Fibroblast of lung (primary cell): ENCODE measurements around the gene AP2B1. TPM values are rescaled to one million over a fixed set of nuclear protein-coding genes. Genes with fewer than 3 reads are reported as not detected.
A peak's percentile ranks its signal among the peaks of the same experiment; 100 is the strongest.
"Not testable (repeated sequence)": the region's sequence is repeated elsewhere in the genome, so short reads cannot be mapped to it uniquely, and the experiment has no call there.

Source experiments
- DNase-seq, 2 donors: peaks; one replicate each; pipeline versions ENCODE4 v3.0.0 to v3.0.0-alpha.2; 2010; ENCODE audit warnings: low read depth in 2 of 2
- H2AFZ ChIP-seq: 2 replicates; pipeline ENCODE4 v1.5.1; 2012; ENCODE audit warnings: low read length, control low read depth, inconsistent platforms
- H3K27ac ChIP-seq: 2 replicates; pipeline ENCODE4 v1.5.1; 2011; ENCODE audit warnings: low read length, control low read depth; ENCODE audit not compliant: insufficient read depth
- H3K27me3 ChIP-seq: 2 replicates; pipeline ENCODE4 v1.5.1; 2011; ENCODE audit warnings: mild to moderate bottlenecking, low read length; ENCODE audit not compliant: control insufficient read depth, insufficient read depth
- H3K36me3 ChIP-seq: 2 replicates; pipeline ENCODE4 v1.5.1; 2011; ENCODE audit warnings: low read length; ENCODE audit not compliant: control insufficient read depth, insufficient read depth
- H3K4me1 ChIP-seq: 2 replicates; pipeline ENCODE4 v1.5.1; 2011; ENCODE audit warnings: low read length; ENCODE audit not compliant: control insufficient read depth, insufficient read depth; ENCODE audit errors: extremely low read depth
- H3K4me2 ChIP-seq: 2 replicates; pipeline ENCODE4 v1.5.1; 2011; ENCODE audit warnings: low read length, control low read depth; ENCODE audit not compliant: insufficient read depth; ENCODE audit errors: extremely low read depth
- H3K4me3 ChIP-seq, 4 experiments: fragments of 200-600 bp in 1 of 4; sonication (generic) in 1 of 4; replicated peaks in 1 of 4; 2 replicates each; pipeline ENCODE4 v1.5.1; 2011 to 2016; ENCODE audit warnings: low read length in 4 of 4, low read depth in 3 of 4, mild to moderate bottlenecking in 3 of 4, control low read depth in 2 of 4, inconsistent platforms in 1 of 4, mixed read lengths in 1 of 4; ENCODE audit not compliant: insufficient read depth in 1 of 4; ENCODE audit errors: control extremely low read depth in 1 of 4
- H3K79me2 ChIP-seq: 2 replicates; pipeline ENCODE4 v1.5.1; 2012; ENCODE audit warnings: mild to moderate bottlenecking, low read length, inconsistent platforms; ENCODE audit not compliant: control insufficient read depth, insufficient read depth
- H3K9ac ChIP-seq: 2 replicates; pipeline ENCODE4 v1.5.1; 2011; ENCODE audit warnings: mild to moderate bottlenecking, low read length, control low read depth; ENCODE audit not compliant: insufficient read depth
- H3K9me3 ChIP-seq: 2 replicates; pipeline ENCODE4 v1.5.1; 2012; ENCODE audit warnings: low read depth, low read length; ENCODE audit not compliant: control insufficient read depth, insufficient read depth
- H4K20me1 ChIP-seq: 2 replicates; pipeline ENCODE4 v1.5.1; 2011; ENCODE audit warnings: low read length; ENCODE audit not compliant: control insufficient read depth, insufficient read depth; ENCODE audit errors: extremely low read depth
- EZH2 ChIP-seq: IDR thresholded peaks from 2 replicates; pipeline ENCODE4 v1.5.1; 2012; ENCODE audit warnings: low read length, control low read depth, mild to moderate bottlenecking; ENCODE audit errors: missing control alignments
- polyA plus RNA-seq, 2 donors: library from polyadenylated mRNA; depleted of rRNA in 1 of 2; stranded (reverse) in 1 of 2; unstranded in 1 of 2; fragments of >200 nt; gene quantifications; 2 replicates each; pipeline ENCODE4 v1.2.1, GENCODE V29; 2011 to 2012; ENCODE audit warnings: missing spikeins in 1 of 2
- total RNA-seq: library from RNA; depleted of rRNA; stranded (reverse); fragments of >200 nt; gene quantifications from 2 replicates; pipeline ENCODE4 v1.2.1, GENCODE V29; 2014
- TF ChIP-seq, protein P1 (sequence below), 2 donors: IDR thresholded peaks in 1 of 2; conservative IDR thresholded peaks in 1 of 2; 1 replicate in 1 of 2; 2 replicates in 1 of 2; pipeline ENCODE4 v1.5.1; 2011 to 2012; ENCODE audit warnings: low read length in 2 of 2, control low read depth in 1 of 2, inconsistent platforms in 1 of 2, low read depth in 1 of 2, mild to moderate bottlenecking in 1 of 2

AP2B1 gene
- total and polyA plus RNA-seq, 2 donors (not counting 1 experiment from before 2014, with no cell fraction given) = 109 to 236 TPM

DNA sequence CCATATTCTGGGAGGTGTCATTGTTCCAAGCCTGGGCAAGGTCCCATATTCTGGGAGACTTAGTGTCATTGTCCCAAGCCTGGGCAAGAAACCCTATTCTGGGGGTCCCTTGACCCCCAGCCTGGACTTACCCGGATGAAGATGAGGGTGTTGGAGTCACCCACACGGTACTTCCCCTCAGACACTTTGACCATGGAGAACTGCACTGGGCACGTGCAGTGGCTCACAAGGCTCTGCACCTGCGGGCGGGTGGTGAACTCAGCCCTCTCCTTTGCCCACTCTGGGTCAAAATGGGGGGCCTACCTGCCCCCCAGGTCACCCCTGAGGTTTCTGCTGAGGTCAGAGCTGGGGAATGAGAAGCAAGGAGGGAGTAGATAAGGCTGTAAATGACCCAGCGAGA, 161.9 kb downstream of the AP2B1 start:
- H3K4me2 ChIP-seq = no peak overlapping the region
- H3K79me2 ChIP-seq = no peaks in the 10 kb centered on the region
- no peaks in the 10 kb centered on the region for H3K9me3 ChIP-seq
- no peaks in the 10 kb centered on the region for H3K36me3 ChIP-seq
- H3K27ac ChIP-seq = no peak overlapping the region
- TF ChIP-seq, protein P1, sequence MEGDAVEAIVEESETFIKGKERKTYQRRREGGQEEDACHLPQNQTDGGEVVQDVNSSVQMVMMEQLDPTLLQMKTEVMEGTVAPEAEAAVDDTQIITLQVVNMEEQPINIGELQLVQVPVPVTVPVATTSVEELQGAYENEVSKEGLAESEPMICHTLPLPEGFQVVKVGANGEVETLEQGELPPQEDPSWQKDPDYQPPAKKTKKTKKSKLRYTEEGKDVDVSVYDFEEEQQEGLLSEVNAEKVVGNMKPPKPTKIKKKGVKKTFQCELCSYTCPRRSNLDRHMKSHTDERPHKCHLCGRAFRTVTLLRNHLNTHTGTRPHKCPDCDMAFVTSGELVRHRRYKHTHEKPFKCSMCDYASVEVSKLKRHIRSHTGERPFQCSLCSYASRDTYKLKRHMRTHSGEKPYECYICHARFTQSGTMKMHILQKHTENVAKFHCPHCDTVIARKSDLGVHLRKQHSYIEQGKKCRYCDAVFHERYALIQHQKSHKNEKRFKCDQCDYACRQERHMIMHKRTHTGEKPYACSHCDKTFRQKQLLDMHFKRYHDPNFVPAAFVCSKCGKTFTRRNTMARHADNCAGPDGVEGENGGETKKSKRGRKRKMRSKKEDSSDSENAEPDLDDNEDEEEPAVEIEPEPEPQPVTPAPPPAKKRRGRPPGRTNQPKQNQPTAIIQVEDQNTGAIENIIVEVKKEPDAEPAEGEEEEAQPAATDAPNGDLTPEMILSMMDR (conservative IDR thresholded peaks at IDR 0.05 in 1 of 2, IDR thresholded peaks at IDR 0.05 in 1 of 2; ENCODE audit: low read depth in 1 of 2, low read length in 2 of 2) = no peak
- no peak for TF ChIP-seq EZH2
- H3K4me3 ChIP-seq = no peak overlapping the region
- H3K9ac ChIP-seq = no peak overlapping the region
- no peak for DNase-seq
- H3K4me1 ChIP-seq = no peaks in the 10 kb centered on the region
- H3K27me3 ChIP-seq = peaks cover 34% of the 10 kb centered on the region
- H2AFZ ChIP-seq = no peak overlapping the region
- H4K20me1 ChIP-seq = no peaks in the 10 kb centered on the region

DNA sequence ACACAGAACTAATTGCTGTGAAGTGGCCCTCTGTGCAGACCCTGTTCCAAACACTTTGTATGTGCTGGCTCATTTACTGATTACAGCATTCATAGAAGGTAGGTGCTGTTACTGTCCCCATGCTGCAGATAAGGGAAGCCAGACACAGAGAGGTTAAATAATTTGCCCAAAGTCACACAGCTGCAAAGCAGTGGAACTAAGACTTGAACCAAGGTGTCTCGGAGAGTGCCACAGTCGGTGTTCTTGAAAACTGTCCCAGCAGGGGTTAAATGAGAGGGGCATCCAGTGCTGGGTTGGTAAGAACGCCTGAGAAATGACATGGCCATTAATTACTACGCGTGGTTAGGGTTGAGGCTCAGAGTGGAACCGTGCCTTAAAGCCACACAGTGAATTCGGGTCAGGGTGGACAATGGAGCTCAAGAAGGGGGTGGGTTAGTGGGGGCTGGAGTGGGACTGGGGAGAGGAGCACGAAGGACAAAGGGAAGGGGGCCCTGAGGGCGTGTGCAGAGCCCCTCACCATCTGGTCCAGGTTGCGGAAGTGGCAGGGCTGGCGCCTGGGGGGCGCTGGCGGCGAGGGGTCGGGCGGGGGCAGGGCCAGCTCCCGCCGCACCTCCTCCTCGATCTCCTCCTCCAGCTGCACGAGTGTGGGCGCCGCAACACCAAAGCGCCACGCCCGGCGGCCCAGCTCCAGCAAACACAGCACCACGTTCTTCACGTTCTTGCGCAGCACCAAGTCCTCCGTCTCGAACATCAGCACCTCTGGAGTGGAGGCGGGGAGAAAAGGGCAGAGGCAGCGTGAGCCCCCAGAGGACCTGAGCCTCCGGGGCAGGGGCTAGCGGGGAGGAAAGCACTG, 162.7 kb downstream of the AP2B1 start:
- H3K27me3 ChIP-seq = peaks cover 31% of the 10 kb centered on the region
- TF ChIP-seq EZH2 = peak; percentile 61
- TF ChIP-seq, protein P1 (conservative IDR thresholded peaks at IDR 0.05 in 1 of 2, IDR thresholded peaks at IDR 0.05 in 1 of 2; ENCODE audit: low read depth in 1 of 2, low read length in 2 of 2) = no peak
- H2AFZ ChIP-seq = no peak overlapping the region
- H3K9me3 ChIP-seq = no peaks in the 10 kb centered on the region
- H3K4me3 ChIP-seq = peak overlapping the region in 1 of 4 experiments; percentile 20
- no peak overlapping the region for H3K9ac ChIP-seq
- H3K27ac ChIP-seq = no peak overlapping the region
- H4K20me1 ChIP-seq = no peaks in the 10 kb centered on the region
- no peaks in the 10 kb centered on the region for H3K36me3 ChIP-seq
- no peak for DNase-seq
- H3K79me2 ChIP-seq = no peaks in the 10 kb centered on the region
- no peaks in the 10 kb centered on the region for H3K4me1 ChIP-seq
- H3K4me2 ChIP-seq = peak overlapping the region; percentile 15

DNA sequence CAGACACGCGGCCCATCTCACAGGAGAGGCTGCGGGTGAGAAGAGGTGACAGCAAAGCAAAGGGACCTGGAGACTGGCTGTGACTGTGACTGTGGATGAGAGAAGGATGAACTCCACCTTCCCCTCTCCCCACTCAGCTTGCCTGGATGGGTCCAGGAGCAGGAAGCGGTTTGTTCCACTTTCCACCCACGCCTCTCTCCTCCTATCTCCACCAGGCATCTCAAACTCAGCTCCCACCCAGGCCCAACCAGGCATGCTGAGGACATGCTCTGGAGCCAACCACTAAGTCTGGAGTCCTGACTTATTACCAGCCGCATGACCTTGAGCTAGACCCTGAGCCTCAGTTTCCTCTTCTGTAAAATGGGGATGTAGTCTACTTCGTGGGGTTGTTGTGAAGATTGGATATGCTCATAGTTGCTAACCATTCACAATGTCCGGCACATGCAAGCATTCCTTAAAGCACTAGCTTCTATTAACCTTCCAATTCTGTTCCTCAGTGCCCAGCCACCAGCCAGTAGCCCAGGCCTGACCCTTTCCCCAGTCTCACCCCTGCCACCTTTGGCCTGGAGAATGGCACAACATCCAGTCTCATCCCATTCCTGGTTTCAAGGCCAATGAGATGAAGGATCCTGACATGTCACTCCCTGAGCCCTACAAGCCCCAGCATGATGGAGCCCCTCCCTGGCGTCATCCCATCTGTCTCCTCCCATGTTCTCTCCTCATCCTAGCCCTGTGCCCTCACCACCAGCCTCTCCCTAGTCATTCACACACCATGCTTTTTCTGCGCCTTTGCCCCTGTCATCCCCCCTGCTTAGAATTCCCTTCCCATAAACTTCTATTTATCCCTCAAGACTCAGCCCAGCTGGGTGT, 163.6 kb downstream of the AP2B1 start:
- Histone ChIP-seq H3K9ac (no peak overlapping the region), H3K27ac (no peak overlapping the region), H3K36me3 (no peaks in the 10 kb centered on the region), H4K20me1 (no peaks in the 10 kb centered on the region), H3K4me1 (no peaks in the 10 kb centered on the region), H3K27me3 (peaks cover 30% of the 10 kb centered on the region), H3K9me3 (no peaks in the 10 kb centered on the region), H3K4me2 (no peak overlapping the region), H3K79me2 (no peaks in the 10 kb centered on the region), H2AFZ (no peak overlapping the region), H3K4me3 (no peak overlapping the region)
- no peak for DNase-seq
- TF ChIP-seq, protein P1 (conservative IDR thresholded peaks at IDR 0.05 in 1 of 2, IDR thresholded peaks at IDR 0.05 in 1 of 2; ENCODE audit: low read depth in 1 of 2, low read length in 2 of 2) = no peak
- no peak for TF ChIP-seq EZH2

DNA sequence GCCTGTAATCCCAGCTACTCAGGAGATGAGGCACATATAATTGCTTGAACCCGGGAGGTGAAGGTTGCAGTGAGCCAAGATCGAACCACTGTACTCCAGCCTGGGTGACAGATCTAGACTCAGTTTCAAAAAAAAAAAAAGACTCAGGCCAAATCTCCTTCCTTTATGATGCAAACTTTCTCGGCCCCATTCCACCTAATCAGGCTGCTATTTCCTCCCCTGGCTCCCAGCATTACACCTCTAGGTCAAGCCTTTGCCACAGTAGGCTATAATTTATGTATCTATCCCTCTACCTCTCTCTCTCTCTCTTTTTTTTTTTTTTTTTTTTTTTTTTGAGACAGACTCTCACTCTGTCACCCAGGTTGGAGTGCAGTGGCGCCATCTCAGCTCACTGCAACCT, 164.4 kb downstream of the AP2B1 start:
- not testable (repeated sequence) for H3K4me2 ChIP-seq, H3K4me3 ChIP-seq, H3K9ac ChIP-seq, H3K36me3 ChIP-seq, H3K79me2 ChIP-seq, H3K27ac ChIP-seq, H3K9me3 ChIP-seq, H3K4me1 ChIP-seq, H2AFZ ChIP-seq, H4K20me1 ChIP-seq, DNase-seq
- H3K27me3 ChIP-seq = peaks cover 30% of the 10 kb centered on the region
